Measurements from ENCODE around the gene SRRM2.

Gene SRRM2

DNA sequence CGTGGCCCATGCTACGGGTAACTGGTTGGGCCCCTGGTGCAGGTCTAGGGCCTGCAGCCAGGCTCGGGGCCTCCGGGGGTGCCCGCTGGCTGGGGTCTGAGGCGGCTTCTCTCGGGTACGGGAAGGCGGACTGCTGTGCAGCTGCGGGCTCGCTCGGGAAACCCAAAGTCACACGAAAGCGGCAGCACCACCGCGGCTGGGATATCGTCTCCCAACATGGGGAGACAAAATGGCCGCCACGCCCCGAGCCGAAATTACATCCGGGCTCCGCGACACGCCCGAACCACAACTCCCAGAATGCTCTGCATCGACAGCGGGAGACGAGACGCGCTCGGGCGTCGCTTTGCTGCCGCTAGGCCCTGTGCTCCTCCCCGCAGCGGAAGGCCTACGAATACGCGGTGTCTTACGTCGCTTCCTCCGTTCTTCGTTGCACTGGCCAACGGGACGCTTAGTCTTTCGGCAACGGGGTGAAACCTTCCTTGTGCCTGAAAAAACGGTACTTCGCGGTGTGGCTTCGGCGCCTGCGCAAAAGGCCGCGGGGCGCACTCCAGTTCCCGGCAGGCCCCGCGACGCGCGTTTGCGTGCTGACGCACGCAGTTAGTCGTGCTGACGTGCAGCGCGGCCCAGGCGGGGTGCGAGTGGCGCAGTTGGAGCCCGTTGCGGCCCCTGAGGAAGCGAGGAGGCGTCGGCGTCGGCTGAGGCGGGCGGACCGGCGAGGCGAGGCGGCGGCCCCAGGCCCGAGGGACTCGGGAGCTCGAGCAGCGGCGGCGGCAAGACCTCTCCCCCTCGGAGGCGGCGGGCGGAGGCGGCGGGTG, at the start of gene SRRM2:
Gene SRRM2 (plus strand): TSS at position 604 of the 815 bp plus-strand sequence. CDS start 3,727 bp downstream, outside the sequence.
- peak; percentile 94 for DNase-seq

DNA sequence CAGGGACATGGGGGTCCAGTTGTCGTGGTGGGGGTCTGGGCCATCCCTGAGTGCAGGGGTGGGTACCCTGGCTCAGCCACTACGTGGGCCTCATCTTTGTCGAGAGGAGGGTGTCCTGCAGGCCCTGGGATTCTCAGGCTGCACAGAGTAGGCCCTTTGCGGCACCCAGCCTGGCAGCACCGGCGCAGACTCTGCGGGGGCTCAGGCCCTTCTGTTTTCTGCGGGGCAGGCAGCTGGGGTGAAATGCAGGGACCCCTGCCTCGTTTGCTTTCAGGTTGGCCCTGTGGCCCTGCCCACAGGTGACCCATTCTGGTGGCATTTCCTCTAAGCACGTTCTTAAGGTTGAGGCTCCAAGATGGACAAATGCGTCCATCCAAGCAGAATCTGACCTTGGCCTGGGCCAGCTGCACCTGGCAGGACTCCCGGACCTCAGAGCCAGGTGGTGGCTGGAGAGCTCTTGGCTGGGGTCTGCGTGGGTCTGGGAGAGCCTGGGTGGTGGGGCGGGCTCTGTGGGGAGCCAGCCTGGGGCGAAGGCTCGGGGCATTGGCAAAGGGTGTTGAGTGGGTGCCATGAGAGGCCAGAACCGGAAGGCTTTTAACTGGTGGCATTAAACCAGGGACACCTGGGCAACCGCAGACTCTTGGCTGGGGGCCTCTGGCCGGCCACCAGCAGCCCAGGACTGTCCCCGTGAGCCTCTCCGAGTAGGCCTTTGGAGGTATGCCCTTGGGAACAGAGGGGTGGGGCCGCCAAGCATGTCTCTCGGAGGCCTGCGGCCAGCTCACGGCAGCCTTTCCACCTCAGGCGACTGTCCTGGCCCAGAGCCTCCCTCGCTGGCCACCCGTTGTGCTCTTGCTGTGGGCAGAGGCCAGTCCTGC, 49.3 kb upstream of the SRRM2 start:
- no peak for DNase-seq

DNA sequence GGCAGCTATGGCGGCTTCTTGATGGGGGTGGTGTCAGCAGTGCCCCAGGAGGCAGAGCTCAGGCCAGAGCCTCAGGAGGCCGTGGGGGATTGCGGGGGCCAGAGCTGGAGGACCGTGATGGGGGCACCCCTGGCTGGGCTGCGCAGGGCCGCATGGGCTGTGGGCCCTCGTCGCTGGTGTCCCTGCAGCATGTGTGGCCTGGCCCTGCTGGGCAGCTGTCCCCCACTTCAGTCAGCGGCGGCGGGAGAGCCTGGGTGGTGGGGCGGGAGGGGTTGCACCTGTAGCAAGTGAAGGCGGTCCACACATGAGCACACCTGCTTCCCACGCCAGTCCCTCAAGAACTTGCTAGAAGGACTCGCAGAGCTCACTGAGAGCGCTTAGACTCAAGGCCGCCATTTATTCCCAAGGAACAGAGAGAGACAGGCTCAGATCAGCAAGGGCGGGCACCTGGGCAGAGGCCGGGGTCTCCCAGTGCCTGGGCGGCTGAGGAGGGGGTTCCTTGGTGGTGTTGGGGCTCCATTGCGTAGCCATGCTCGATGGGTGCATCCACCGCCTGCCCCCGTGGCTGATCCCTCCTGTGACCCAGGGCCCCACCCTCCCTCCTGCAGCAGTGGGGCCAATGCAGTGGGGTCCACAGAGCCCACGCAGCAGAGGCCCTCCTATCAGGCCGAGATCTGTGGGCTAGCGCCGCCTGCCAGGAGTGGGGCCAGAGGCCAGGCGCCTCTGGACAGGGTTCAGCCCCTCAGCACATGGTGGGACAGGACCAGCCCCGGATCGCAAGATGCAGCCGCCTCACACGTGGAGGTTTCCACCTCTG, 48.1 kb upstream of the SRRM2 start:
- DNase-seq, result no peak

DNA sequence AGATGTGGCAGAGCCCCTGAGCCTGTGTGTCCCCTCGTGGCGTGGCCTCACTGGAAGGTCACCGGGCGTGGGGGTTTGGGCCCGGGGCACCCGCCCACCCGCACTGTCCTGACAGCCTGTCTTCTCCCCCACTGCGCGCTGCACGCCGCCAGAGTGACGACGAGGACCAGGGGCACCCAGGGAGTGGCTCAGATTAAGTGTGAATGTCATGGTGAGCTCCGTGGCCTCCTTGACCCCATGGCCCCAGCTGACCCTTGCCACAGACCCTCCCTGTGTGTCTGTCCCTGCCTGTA, 47.5 kb upstream of the SRRM2 start:
- no peak for DNase-seq

DNA sequence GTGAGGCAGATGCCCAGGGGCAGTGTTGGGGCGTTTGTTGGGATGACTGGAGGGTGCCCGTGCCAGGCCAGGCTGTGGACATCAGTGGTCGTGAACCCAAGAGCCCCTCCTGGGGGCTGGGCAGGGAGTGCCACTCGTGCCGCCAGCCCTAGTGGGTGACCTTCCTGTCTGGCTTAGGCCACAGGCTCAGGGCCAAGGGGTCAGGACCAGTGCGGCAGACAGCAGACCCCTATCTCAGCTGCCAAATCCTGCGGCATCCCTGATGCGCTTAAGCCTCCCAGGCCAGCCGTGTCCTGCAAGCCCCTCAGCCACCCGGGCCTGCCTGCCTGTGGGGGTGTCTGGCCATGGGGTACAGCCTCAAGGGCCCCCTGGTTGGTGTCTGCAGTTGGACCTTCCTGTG, 47.1 kb upstream of the SRRM2 start:
- DNase-seq, result no peak

DNA sequence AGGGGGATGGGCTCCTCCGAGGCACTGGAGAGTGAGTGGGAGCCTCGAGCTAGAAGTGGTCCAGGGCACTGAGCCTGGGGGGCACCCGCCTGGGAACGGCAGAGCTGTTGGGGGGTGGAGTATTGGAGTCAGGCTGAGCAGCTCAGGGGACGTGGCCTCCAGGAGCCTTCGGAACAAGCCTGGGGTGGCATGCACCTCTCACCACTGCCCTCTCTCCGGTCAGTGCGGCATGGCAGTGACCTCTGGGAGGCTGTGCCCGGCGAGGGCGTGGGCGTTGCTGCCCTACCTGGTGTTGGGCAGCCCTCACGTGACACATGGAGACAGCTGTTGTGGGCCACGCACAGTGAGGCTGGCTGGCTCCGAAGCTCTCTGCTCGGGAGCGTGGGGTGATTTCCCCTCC, 46.4 kb upstream of the SRRM2 start:
- no peak for DNase-seq

DNA sequence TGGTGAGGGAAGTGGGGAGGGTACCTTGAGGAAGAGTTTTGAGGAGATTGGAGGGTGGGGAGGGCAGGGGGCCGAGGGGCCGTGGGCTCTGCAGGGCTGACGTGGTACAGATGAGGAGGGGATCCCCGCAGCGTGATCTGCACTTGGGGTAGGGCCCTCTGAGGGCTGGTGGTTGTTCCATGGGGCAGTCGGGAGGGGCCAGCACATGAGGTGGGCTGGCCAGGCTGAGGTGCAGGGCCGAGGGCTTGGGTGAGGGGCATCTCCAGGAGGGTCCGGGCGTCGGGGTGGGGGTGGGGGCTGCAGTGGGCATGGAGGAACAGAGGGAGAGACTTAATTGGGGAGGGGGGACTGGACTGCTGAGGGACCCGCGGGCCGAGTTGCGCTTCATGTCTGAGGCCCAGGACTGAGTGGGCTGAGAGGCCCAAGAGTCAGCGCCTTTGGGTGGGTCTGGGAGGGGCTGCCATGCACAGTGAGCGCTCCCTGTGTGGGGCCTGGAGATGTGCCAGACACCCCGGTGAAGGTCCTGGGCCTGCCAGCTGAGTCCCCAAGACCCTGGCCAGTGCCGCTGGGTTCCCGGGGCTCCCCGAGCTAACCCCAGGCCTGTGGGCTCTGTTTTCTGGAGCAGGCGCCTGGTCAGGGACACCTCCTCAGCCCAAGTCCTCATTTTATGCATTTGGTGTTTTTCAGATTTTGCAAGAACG, 45.7 kb upstream of the SRRM2 start:
- DNase-seq, result no peak

DNA sequence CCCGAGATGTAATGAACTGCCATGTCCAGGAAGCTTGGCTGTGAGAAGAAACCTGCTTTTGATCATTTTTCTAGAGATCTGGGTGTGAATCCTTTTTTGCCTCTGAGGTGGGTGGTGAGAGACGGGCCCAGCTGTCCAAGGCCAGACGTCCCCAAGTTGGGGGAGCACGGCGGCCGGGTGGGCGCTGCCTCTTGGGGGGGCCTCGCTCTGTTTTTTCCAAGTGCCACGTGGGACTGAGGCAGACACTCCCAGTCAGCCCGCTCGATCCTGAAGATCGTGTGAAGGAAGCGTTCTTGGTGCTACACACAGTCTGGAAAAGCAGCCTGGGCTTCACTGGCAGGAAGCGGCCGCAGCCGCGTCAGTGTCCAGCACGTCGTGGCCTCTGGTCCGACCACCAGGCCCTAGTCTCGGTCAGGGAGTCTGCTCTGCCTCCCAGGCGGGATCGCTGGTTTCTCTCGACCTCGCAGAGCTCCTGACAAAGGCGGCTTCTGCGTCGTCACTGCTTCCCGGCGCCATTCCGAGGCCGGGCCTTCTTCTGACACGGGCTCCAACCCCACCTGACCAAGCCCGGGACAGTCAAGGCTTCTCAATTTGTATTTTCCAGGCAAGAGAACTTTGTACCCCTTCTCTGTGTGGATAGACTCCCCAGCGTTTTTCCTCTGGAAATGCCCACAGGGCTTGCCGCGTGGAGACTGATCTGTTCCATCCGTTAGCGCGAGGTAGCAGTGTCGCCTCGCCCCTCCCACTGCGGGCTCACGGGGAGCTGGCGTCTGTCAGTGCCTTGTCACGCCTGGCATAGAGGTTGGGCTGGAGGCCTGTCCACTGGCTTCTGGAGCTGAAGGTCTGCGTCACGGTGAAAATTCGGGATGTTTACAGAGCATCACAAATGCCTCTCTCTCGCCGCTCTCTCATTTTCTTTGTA, 44.8 kb upstream of the SRRM2 start:
- no peak for DNase-seq

DNA sequence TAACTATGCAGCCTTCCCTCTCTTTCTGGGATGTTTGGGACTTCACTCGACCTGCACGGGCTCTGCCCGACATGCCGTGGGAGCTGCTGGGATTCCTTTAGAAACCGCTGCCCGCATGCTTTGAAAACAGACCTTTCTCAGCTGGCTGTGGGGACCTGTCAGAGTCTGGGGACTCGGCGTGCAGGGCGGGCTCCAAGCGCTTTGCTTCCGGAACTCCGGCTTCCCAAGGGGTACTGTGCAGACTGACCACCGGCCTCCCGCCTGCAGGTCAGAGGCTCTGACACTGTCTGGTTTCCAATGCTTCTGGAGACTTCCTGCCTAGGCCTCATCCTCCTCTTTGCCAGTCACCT, 44.2 kb upstream of the SRRM2 start:
- DNase-seq, result no peak

DNA sequence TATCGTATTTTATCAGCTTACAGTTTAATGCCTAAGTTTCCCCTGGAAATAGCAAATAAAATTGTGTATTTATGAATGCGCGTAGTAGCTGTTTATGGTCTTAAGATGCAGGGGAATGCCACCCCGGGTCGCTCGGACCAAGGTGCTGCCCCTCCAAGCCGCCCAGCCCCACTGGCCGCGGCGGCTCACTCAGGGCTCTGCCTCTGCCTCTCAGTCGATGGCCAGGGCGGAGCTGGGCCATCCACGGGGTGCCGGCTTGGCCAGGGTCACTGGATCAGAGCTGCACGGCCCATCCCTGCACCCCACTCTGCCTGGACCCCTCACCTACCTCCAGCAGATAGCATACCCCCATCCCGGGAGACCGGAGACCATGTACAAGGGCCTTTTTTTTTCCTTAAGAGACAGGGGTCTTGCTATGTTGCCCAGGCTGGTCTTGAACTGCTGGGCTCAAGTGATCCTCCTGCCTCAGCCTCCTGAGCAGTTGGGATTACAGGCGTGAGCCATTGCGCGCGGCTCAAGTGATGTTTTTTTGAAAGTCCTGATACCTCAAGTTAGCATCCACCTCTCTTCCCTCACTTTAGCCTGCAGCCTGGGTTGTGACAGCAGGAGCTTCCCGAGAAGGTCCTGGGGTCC, 43.4 kb upstream of the SRRM2 start:
- DNase-seq, result no peak

DNA sequence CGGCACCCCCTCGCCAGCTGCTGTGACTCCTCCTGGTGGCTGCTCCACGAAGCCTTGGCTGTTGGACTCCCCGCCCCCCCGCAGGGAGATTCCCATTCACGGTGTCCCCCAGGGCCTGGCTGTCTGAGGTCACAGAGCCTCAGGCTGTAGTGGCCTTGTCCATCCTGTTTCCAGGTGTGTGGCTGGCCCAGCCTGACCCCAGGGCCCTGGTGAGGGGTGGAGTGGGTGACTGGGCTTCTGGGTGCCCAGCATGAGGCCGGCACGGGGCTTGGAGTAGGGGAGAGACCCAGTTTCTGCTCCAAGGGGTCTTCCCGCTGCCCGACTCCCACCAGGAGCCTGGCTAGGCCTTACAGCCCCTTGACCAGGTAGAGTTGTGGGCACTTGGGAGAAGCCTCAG, 42.9 kb upstream of the SRRM2 start:
- DNase-seq, result no peak

DNA sequence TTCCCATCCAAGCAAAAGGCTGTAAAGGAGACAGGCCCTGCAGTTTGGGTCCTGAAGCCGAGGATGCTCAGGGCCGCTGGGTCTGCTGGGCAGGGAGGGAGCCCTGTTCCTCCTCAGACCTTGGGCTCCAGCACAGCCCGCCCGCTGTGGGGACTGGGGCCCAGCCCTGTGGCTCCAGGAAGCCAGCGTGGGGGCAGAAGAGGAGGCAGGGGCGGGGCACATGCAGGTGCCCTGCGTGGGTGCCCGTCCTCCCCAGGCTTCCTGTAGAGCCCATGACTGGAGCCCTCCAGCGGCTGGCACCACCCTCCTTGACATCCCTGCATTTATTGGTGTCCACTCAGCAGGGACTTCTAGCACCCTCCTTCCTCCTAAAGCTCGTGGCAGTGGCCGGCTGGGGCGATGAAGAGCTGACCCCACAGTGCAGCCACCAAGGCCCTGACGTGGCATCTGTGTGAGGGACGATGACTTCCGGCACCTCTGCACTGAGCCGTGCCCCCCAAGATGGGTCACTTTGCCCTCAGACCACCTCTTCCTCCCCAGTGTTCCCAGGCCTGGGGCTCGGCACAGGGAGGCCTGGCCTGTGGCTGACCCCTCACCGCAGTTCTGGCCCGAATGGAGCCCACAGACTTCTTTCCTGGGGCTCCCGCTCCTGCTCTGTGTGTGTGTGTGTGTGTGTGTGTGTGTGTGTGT, 42.3 kb upstream of the SRRM2 start:
- DNase-seq, result no peak

DNA sequence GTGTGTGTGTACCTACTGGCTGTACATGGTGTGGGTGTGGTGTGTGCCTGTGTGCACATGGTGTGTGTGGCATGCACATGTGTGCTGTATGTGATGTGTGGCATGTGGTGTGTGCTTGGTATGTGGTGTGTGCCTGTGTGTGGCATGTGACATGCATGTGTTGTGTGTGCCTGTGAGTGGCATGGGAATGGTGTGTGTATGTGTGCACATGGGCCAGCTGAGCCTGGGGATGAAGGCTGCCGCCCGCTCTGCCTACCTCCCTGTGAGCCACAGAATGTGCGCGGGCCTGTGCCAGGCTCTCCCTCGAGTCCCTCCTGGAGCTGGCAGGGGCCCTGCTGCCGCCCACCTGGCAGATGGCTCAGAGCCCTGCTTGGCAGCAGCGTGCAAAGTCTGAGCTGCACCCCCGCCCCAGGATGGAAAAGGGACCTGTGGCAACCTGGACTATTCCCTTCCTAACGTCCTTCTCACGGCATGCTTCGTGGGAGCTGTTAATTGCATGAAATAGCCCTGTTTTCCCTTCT, 41.7 kb upstream of the SRRM2 start:
- no peak for DNase-seq

DNA sequence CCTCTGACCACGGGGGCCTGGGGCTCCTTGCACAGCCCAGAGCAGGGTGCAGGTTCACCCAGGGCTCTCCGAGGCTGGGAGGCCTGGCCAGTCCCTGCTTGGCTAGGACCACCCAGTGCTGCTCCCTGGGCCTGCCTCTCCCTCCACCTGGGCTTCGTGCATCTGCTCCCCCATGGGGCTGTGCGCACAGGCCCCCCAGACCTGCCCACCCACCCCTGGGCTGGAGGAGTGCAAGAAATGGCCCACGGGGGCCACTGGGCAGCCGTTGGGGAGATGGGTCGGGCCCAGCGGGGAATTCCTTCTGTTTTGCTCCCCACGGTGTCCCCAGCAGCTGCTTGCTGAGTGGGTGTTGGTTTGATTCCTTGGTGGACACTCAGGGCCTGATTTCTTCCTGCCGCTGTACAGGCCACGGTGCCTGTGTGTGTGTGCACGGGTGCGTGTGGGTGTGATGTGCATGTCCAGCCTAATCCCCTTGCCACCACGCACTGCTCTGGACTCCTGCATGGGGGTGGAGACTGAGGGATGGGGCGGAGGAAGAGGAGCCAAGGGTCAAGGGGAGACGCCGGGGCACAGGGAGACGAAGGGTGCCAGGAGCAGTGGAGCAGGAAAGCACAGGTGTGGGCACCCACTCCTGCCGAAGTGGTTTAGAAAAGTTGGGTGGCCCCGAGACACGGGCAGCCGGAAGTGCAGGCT, 40.9 kb upstream of the SRRM2 start:
- DNase-seq, result no peak

DNA sequence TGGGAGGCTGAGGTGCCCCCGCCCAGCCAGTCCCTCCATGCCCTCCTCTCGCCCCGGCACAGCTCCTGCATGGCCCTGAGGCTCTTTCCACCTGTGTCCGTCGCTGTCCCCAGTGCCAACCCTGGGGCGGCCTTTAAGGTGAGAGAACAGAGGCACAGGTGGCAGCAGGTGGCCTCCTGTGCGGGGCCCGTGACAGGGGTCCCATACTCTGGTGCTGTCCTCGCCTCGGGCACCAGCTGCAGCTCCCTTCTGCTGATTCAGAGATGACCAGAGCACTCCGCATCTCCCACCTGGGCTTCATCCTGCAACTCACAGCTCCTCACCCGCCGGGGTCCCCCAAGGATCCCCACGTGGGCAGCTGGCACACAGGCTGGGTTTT, 40.4 kb upstream of the SRRM2 start:
- DNase-seq, result no peak

DNA sequence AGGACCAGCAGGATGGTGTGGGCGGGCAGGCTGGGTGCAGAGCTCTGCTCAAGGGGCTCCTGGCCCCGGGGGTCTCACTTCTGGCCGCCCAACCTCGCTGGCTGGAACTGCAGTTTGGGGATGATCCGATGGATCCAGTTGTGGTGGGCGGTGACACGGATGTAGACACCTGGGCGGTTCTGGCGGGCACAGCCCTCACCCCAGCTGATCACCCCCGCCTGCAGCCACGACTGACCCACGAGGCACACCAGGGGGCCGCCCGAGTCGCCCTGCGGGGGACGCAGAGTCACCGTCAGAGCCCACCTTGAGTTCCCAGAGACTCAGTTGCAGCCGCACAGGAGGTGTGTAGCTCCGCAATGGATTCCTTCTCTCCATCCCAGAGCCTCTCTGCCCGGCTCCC, 39.9 kb upstream of the SRRM2 start:
- no peak for DNase-seq

DNA sequence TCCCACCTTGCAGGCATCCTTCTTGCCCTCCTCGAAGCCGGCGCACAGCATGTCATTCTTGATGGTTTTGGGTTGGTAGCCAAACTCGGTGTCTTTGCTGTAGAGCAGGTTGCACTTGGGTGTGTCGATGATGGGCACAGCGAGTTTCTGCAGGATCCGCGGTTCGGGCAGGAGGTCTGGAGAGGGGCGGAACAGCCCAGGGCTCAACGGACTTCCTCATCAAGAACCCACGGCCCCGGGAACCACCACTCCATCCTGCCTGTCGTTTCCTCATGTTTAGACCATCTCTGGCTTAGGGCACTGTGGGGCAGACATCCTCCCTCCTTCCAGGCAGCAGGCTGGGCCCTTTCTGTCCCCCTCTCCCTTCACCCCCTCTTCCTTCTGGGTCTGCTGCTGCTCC, 38.9 kb upstream of the SRRM2 start:
- no peak for DNase-seq

DNA sequence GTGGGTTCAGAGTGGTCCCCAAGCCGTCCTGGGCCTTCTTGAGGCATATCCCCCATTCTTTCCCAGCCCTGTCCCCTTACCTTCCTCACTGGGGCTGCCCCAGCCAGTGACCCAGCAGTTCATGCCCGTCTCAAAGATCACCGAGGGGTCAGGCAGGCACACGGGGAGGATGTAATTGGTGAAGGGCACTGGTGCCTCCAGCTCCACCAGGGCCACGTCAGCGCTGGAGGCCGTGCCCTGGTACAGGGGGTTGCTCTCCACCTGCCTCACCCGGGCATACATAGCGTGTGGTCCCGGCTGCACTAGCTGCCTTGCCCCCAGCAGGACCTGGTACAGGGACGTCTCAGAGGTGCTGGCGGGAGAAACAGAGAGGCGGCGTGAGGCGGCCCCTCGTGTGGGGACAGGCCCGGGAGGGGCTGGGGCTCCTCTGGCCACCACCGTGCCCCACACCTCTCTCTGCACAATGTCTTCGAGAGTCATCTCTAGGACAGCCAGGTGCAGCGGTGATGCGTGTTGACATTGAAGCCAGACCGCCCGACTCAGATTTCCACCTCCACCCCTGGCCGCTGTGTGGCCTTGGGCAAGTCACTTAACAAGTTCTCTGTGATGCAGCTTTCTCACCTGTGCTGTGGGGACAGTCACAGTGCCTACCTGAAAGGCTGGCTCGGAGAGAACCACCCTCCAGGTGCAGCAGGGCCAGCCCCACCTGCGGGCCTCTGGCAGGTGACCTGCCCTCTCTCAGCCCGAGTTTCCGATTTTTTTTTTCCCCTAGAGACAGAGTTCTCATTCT, 38.3 kb upstream of the SRRM2 start:
- no peak for DNase-seq

DNA sequence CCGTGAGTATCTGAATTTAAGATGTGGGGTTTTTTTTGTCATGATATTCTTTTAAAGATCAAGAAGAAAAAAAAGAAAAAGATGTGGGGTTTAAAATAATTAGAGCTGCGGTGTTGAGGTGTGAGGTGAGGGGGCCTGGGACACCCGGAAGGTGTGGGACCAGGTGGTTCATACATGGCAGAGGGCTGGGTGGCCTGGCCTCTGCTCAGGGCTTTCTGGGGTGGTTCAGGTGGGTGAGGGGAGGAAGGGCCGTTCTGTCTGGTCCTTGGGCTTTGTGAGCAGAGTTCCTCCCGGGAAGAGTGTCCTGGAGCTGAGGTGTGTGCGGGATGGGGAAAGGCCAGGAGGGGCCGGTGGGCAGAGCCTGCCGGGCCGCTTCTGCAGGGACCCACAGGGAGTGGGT, 37.4 kb upstream of the SRRM2 start:
- DNase-seq, result no peak

Data from activated effector memory CD4-positive, alpha-beta T cell treated with Interleukin-2 at 50 U/mL for 16 hours (primary cell).